Measurements from ENCODE around the gene PTPRR. TPM values are rescaled to one million over a fixed set of nuclear protein-coding genes. Genes with fewer than 3 reads are reported as not detected.
A peak's percentile ranks its signal among the peaks of the same experiment; 100 is the strongest.

Gene PTPRR
- total and polyA plus RNA-seq, 5 experiments from 2014 or later: not detected

GRCh38 chr12:70721216-70721615 is 199.3 kb downstream of the PTPRR start:
- DNase-seq (no peak), ATAC-seq (no peak)
- Mint-ChIP-seq H3K36me3 (no peaks in the 10 kb centered on the region), H3K4me1 (peaks cover 3 to 15% (median 9%) of the 10 kb centered on the region in 4 donors), H3K4me3 (no peak overlapping the region), H3K27me3 (peaks cover 7 to 21% (median 8%) of the 10 kb centered on the region in 5 donors), H3K27ac (peak overlapping the region in 1 of 10 donors; percentile 23), H3K9me3 (no peaks in the 10 kb centered on the region)
- POLR2A ChIA-PET: no interaction called here

DNA sequence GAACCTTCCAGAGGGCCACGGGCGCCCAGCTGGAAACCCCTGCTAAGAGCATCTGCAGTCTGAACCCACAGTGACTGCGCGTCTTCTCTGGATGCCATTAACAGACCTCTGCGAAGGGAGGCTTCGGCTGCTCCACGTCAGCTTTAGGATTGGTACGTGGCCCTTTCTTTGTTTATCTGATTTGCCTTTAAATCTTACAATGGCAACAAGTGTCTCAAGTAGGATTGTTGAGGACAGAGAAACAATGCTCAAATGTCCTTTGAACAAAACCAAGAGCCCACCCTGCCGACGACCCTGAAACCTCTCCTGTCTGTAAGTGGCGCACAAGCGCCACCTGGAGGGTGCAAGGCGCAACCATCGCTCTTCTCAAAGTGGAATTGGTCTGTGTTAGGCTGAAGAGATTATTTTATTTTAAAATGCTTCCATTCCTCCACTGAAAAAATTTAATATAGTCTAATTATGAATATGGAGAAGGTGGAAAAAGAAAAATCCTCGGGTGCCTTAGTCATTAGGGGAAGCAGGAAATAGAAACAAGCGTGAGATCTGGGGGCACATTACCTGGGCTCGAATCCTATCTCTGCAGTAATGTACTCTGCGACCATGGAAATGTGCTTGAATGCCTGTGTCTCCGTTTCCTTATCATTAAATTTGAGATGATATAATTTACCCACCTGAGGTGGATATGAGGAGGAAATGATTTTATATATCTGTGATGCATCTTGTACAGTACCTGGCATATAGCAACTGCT is 200.7 kb downstream of the PTPRR start:
- peaks cover 3 to 15% (median 9%) of the 10 kb centered on the region in 4 donors for H3K4me1 Mint-ChIP-seq
- DNase-seq: peak in 8 of 10 donors; percentile 6 to 64 (median 28)
- no peaks in the 10 kb centered on the region for H3K36me3 Mint-ChIP-seq
- H3K27ac Mint-ChIP-seq: peak overlapping the region in 1 of 10 donors; percentile 9
- H3K27me3 Mint-ChIP-seq: peaks cover 8 to 34% (median 18%) of the 10 kb centered on the region in 5 donors
- no peaks in the 10 kb centered on the region for H3K9me3 Mint-ChIP-seq
- peak; percentile 52 to 64 for ATAC-seq
- H3K4me3 Mint-ChIP-seq: peak overlapping the region; percentile 43 to 80 (median 72)
- POLR2A ChIA-PET: no interaction called here

DNA sequence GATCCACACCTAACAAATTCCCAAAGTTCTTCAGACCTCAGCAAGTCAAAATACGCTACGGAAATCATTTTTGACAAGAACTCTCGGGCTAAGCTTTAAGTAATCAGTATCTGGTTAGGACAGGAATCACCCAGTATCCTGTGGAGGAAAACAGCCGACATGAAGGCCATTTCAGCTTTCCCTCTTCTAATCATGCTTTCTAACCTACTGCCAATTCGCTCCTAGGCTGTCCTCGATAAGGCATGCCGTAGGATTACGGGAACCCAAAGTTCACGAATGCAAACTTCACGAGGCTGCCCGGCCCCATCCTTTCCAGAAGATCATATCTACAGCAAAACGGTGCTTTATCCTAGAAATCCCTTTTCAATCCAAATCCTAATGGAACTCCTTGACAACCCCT is 201.5 kb downstream of the PTPRR start:
- peaks cover 3 to 15% (median 9%) of the 10 kb centered on the region in 4 donors for H3K4me1 Mint-ChIP-seq
- ATAC-seq (no peak), DNase-seq (no peak)
- peaks cover 8 to 38% (median 18%) of the 10 kb centered on the region in 5 donors for H3K27me3 Mint-ChIP-seq
- H3K36me3 Mint-ChIP-seq: no peaks in the 10 kb centered on the region
- H3K9me3 Mint-ChIP-seq: no peaks in the 10 kb centered on the region
- peak overlapping the region in 2 of 10 donors; percentile 59 to 64 for H3K4me3 Mint-ChIP-seq
- no peak overlapping the region for H3K27ac Mint-ChIP-seq
- POLR2A ChIA-PET: no interaction called here

DNA sequence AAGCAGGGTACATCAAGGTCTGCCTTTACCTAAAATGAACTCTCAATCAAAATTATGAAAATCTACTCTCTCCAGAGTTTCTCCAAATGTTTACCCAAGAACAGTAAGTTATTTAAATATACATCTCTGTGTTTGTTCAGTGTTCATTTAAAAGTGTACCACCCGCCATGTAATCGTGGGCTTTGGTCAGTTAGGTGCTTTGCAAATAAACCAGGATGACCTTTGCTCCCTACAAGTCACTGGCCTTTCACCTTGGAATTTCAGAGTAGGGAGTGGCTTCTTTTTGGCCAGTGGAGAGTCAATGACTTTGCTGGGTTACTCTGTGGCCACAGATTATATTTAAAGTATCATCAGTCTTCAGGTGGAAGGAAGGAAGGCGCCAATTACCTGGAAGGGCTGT is 208.7 kb downstream of the PTPRR start:
- ATAC-seq (no peak), DNase-seq (no peak)
- H3K36me3 Mint-ChIP-seq: no peaks in the 10 kb centered on the region
- H3K4me1 Mint-ChIP-seq: no peaks in the 10 kb centered on the region
- peaks cover 2 to 30% (median 8%) of the 10 kb centered on the region in 5 donors for H3K27me3 Mint-ChIP-seq
- POLR2A ChIA-PET: no interaction called here
- H3K4me3 Mint-ChIP-seq: no peak overlapping the region
- H3K27ac Mint-ChIP-seq: no peak overlapping the region
- H3K9me3 Mint-ChIP-seq: no peaks in the 10 kb centered on the region

GRCh38 chr12:70709022-70709421 is 211.5 kb downstream of the PTPRR start:
- POLR2A ChIA-PET: no interaction called here
- H3K36me3 Mint-ChIP-seq: no peaks in the 10 kb centered on the region
- no peak overlapping the region for H3K27ac Mint-ChIP-seq
- H3K4me1 Mint-ChIP-seq: no peaks in the 10 kb centered on the region
- H3K9me3 Mint-ChIP-seq: no peaks in the 10 kb centered on the region
- no peak overlapping the region for H3K4me3 Mint-ChIP-seq
- peaks cover 0 to 25% (median 5%) of the 10 kb centered on the region in 5 donors for H3K27me3 Mint-ChIP-seq
- no peak for DNase-seq
- ATAC-seq: no peak

DNA sequence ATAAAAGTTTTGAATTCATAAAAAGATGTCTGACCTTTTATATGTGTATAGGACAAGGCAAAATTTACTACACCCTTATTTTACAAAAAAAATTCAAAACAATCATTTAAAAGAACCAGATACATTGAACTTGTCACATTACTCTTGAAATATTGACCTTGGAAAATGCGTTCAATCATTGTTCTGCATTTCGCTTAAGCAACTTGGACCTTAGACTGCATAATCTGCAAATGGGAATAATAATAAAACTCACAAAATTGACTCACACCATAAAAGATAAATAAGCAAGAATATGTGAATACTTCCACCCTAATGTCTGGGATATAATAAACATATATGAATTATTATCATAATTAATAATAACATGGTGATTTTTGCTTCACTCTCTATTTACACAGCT is 213.9 kb downstream of the PTPRR start:
- Mint-ChIP-seq H3K9me3 (no peaks in the 10 kb centered on the region), H3K27ac (no peak overlapping the region), H3K4me3 (no peak overlapping the region), H3K36me3 (no peaks in the 10 kb centered on the region), H3K27me3 (peaks cover 6 to 48% (median 10%) of the 10 kb centered on the region in 5 donors), H3K4me1 (no peaks in the 10 kb centered on the region)
- no peak for ATAC-seq
- DNase-seq: no peak
- POLR2A ChIA-PET: no interaction called here

DNA sequence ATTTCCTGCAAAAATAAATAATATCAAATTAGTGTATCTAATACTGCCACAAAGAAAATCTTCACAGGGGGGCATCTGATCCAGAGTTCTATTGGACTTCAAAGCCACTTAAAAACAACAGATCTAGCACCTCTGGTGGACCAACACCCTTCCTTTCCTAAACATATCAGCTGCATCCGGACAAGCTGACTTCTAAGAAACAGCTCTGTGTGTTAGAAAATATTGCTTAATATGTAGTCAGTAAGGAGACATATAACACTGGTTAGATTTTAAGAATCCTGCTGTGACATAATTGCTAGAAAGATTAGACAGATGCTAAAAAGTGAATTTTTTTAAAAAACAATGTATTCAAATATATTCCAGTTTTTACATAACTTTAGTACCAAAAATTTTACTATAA is 222.2 kb downstream of the PTPRR start:
- ATAC-seq: no peak
- POLR2A ChIA-PET: no interaction called here
- Mint-ChIP-seq H3K27me3 (peaks cover 2 to 36% (median 13%) of the 10 kb centered on the region in 5 donors), H3K4me3 (no peak overlapping the region), H3K36me3 (no peaks in the 10 kb centered on the region), H3K4me1 (no peaks in the 10 kb centered on the region), H3K27ac (no peak overlapping the region), H3K9me3 (no peaks in the 10 kb centered on the region)
- DNase-seq: no peak

- no peak overlapping the region for H3K27ac Mint-ChIP-seq
- ATAC-seq (no peak), DNase-seq (no peak)
- no peaks in the 10 kb centered on the region for H3K36me3 Mint-ChIP-seq
- H3K4me3 Mint-ChIP-seq: no peak overlapping the region
- H3K9me3 Mint-ChIP-seq: no peaks in the 10 kb centered on the region
- H3K27me3 Mint-ChIP-seq: peaks cover 4 to 12% (median 5%) of the 10 kb centered on the region in 5 donors
- H3K4me1 Mint-ChIP-seq: no peaks in the 10 kb centered on the region
- POLR2A ChIA-PET: no interaction called here
These were observed 225.0 kb downstream of the PTPRR start for GRCh38 chr12:70695361-70696023.

DNA sequence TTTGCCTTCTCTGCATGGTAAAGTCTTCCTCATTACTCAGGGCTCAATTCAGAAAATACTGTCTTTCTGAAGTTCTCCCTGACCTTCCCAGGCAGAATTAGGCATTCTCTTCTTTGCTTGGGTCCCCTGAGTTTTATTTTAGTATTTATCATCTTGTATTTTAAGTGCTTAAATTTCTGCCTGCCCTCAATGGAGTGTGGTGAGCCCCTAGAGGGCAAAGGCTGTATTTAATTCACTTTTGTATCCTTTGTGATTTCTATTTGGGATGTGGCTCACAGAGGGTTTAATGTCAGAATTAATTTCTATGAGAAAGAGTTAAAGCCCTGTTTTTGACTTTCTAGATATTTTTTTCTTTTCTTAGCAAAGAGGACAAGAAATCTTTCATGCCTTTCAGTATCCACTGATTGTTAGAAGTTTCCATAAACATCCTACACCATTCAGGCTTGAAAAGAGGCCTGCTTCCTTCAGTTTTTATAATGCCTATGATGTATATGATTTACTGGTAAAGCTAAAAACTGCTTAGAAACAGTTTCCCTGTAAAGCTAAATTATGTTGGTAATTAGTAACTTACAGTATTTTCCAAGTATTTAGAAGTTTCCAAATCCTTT is 227.8 kb downstream of the PTPRR start:
- no peak overlapping the region for H3K4me3 Mint-ChIP-seq
- H3K27me3 Mint-ChIP-seq: peaks cover 0 to 10% (median 2%) of the 10 kb centered on the region in 5 donors
- POLR2A ChIA-PET: no interaction called here
- ATAC-seq (no peak), DNase-seq (no peak)
- H3K9me3 Mint-ChIP-seq: no peaks in the 10 kb centered on the region
- no peak overlapping the region for H3K27ac Mint-ChIP-seq
- H3K4me1 Mint-ChIP-seq: no peaks in the 10 kb centered on the region
- H3K36me3 Mint-ChIP-seq: no peaks in the 10 kb centered on the region

- no peaks in the 10 kb centered on the region for H3K9me3 Mint-ChIP-seq
- POLR2A ChIA-PET: no interaction called here
- DNase-seq (no peak), ATAC-seq (no peak)
- no peaks in the 10 kb centered on the region for H3K4me1 Mint-ChIP-seq
- no peaks in the 10 kb centered on the region for H3K36me3 Mint-ChIP-seq
- H3K4me3 Mint-ChIP-seq: no peak overlapping the region
- H3K27me3 Mint-ChIP-seq: peaks cover 0 to 11% (median 2%) of the 10 kb centered on the region in 5 donors
- peak overlapping the region in 1 of 10 donors; percentile 1 for H3K27ac Mint-ChIP-seq
These were observed 229.4 kb downstream of the PTPRR start for GRCh38 chr12:70691018-70691672.

GRCh38 chr12:70686907-70687306 is 233.6 kb downstream of the PTPRR start:
- H3K4me3 Mint-ChIP-seq: no peak overlapping the region
- H3K27ac Mint-ChIP-seq: no peak overlapping the region
- H3K36me3 Mint-ChIP-seq: no peaks in the 10 kb centered on the region
- DNase-seq (no peak), ATAC-seq (no peak)
- H3K9me3 Mint-ChIP-seq: peaks cover 0 to 1% (median 0%) of the 10 kb centered on the region in 9 donors
- H3K27me3 Mint-ChIP-seq: peaks cover 6 to 22% (median 18%) of the 10 kb centered on the region in 5 donors
- no peaks in the 10 kb centered on the region for H3K4me1 Mint-ChIP-seq
- POLR2A ChIA-PET: no interaction called here

- H3K4me1 Mint-ChIP-seq: no peaks in the 10 kb centered on the region
- no peak overlapping the region for H3K27ac Mint-ChIP-seq
- peaks cover 9 to 25% (median 22%) of the 10 kb centered on the region in 5 donors for H3K27me3 Mint-ChIP-seq
- peaks cover 0 to 1% (median 0%) of the 10 kb centered on the region in 9 donors for H3K9me3 Mint-ChIP-seq
- ATAC-seq (no peak), DNase-seq (no peak)
- no peak overlapping the region for H3K4me3 Mint-ChIP-seq
- no peaks in the 10 kb centered on the region for H3K36me3 Mint-ChIP-seq
- POLR2A ChIA-PET: no interaction called here
These were observed 234.2 kb downstream of the PTPRR start for GRCh38 chr12:70686299-70686698.

DNA sequence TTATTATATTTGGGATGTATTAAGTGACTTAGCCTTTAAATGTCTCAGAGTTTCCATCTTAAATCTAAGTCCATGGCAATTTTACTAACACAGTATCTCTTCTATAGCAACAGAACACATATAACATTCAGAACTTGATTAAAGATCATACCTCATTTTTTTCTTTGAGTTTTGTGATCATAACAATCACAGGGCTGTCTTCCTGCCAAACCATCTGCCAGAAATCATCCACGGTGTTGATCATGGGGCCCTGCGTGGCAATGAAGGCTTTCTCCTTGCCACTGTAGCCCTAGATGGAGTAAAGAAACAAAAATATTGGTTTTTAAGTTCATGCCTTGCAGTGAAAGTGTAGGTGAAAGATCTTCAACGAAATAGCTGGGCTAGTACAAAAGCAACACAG is 236.6 kb downstream of the PTPRR start:
- POLR2A ChIA-PET: no interaction called here
- Mint-ChIP-seq H3K9me3 (peaks cover 0 to 3% (median 0%) of the 10 kb centered on the region in 9 donors), H3K27ac (no peak overlapping the region), H3K4me3 (no peak overlapping the region), H3K36me3 (no peaks in the 10 kb centered on the region), H3K27me3 (peaks cover 18 to 44% (median 23%) of the 10 kb centered on the region in 5 donors), H3K4me1 (no peaks in the 10 kb centered on the region)
- ATAC-seq (no peak), DNase-seq (no peak)

All from naive thymus-derived CD8-positive, alpha-beta T cell (primary cell).